AG04450 (cell line): ENCODE results near the gene HORMAD2. TPM values are rescaled to one million over a fixed set of nuclear protein-coding genes. Genes with fewer than 3 reads are reported as not detected.

Experiments
- CTCF ChIA-PET: fragments of 300-600, 350-600 bp; formaldehyde crosslinking; extraction: SDS; loops from one replicate; lab custom pipeline; 2022; ENCODE audit warnings: antibody characterized with exemption, inconsistent platforms; lab: Charles Lee
- POLR2A ChIA-PET: fragments of 350-600 bp; formaldehyde crosslinking; extraction: SDS; loops from one replicate; lab custom pipeline; 2021; ENCODE audit warnings: antibody characterized with exemption, inconsistent platforms; lab: Yijun Ruan, JAX
- DNase-seq: peaks from one replicate; pipeline ENCODE4 v3.0.0-alpha.2; 2011; ENCODE audit warnings: low read depth, low spot score
- H3K27ac ChIP-seq: one replicate; pipeline ENCODE4 v1.5.1; 2012; ENCODE audit warnings: low read depth, low read length, control low read depth
- H3K27me3 ChIP-seq: one replicate; pipeline ENCODE4 v1.6.0; 2012; ENCODE audit warnings: low read length; ENCODE audit not compliant: control insufficient read depth, insufficient read depth
- H3K4me3 ChIP-seq: 2 replicates; pipeline ENCODE4 v1.5.1; 2011; ENCODE audit warnings: mild to moderate bottlenecking, low read depth, low read length, control low read depth
- H3K9me3 ChIP-seq: 2 replicates; pipeline ENCODE4 v1.5.1; 2012; ENCODE audit warnings: low read length; ENCODE audit not compliant: control insufficient read depth, insufficient read depth
- polyA plus RNA-seq: library from polyadenylated mRNA; depleted of rRNA; stranded (reverse); fragments of >200 nt; gene quantifications from 2 replicates; pipeline ENCODE4 v1.2.3, GENCODE V29; 2011
- TF ChIP-seq, protein P1 (sequence below): IDR thresholded peaks from 2 replicates; pipeline ENCODE4 v1.5.1; 2011; ENCODE audit warnings: low read depth, low read length, control low read depth, inconsistent platforms

Gene HORMAD2
- polyA plus RNA-seq, 1 experiment, result not detected

DNA sequence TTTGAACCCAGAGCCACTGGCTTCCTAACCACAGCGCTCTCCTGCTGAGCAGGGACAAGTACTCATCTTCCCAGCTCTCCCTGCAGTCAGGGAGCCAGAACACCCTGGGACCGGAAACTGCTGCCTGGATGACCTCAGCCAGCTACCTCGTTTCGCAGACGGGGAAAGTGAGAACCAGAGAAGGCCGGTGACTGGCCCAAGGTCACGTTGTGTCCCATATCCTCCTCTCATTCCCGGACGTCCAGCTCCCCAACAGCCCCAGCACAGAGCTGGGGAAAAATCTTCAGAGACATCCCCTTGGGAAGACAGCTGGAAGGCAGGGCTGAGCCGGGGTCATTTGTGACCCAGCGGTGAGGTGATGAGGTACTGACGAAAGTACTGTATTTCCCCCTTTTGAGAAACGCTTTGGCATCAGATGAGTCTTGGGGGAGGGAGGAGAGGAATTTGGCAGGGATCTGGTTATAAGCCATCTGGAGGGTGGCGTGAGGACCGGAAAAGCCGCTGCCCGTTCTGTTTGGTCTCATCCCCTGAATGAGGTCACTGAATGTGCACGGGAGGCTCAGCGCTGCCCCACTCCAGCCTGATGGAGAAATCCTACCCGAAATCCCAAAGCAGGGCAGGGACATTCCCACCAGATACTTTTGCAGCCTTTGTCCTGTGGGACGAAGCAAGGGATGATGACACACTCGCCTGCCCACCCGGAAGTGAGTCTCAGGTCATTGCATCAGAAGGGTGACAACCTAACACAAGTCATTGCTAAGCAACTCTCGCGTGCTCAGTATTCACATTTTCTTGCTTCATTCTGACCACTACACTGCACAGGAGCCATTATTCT, 125.2 kb downstream of the HORMAD2 start:
- Histone ChIP-seq H3K27ac (peak overlapping the region; percentile 100), H3K4me3 (no peak overlapping the region), H3K9me3 (peaks cover 15% of the 10 kb centered on the region), H3K27me3 (no peaks in the 10 kb centered on the region)
- ChIA-PET CTCF (interaction anchor here (1.0 to 1.4 kb wide), 3 partner anchors 50 to 98 kb away, joined by 3 to 5 read pairs (median 4); no protein-coding TSS in a partner anchor), POLR2A (interaction anchor here (1.0 to 3.4 kb wide), 12 partner anchors 10 to 97 kb away, joined by 3 to 58 read pairs (median 4); partner anchors contain the start of gene LIF)
- DNase-seq, result peak; percentile 98
- TF ChIP-seq, protein P1, sequence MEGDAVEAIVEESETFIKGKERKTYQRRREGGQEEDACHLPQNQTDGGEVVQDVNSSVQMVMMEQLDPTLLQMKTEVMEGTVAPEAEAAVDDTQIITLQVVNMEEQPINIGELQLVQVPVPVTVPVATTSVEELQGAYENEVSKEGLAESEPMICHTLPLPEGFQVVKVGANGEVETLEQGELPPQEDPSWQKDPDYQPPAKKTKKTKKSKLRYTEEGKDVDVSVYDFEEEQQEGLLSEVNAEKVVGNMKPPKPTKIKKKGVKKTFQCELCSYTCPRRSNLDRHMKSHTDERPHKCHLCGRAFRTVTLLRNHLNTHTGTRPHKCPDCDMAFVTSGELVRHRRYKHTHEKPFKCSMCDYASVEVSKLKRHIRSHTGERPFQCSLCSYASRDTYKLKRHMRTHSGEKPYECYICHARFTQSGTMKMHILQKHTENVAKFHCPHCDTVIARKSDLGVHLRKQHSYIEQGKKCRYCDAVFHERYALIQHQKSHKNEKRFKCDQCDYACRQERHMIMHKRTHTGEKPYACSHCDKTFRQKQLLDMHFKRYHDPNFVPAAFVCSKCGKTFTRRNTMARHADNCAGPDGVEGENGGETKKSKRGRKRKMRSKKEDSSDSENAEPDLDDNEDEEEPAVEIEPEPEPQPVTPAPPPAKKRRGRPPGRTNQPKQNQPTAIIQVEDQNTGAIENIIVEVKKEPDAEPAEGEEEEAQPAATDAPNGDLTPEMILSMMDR, result no peak

DNA sequence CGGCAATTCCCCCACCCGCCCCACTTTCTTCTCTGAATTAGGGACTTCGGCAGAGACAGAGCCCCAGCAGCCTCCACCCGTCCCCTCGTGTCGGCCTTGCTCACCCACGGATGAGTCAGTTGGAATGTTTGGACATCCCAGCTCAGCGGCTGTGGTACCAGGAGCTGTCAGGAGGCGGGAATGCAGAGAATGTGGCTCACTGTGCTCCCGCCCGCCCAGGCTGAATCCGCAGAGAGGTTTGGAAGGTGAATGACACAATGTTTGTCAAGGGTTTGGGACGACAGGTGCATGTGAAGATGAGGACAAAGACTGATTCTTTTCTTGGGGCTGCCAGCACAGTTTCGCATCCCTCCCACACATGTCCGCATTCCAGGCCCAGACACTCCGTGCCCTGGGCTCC, 126.7 kb downstream of the HORMAD2 start:
- H3K27me3 ChIP-seq, result no peaks in the 10 kb centered on the region
- peak overlapping the region; percentile 100 for H3K27ac ChIP-seq
- DNase-seq, result peak; percentile 95
- ChIA-PET CTCF (interaction anchor here (0.9 kb wide), 1 partner anchor 95 kb away, joined by 3 read pairs; no protein-coding TSS in a partner anchor), POLR2A (interaction anchor here (0.6 to 3.4 kb wide), 9 partner anchors 11 to 190 kb away, joined by 3 to 58 read pairs (median 4); partner anchors contain the start of gene SEC14L2)
- H3K9me3 ChIP-seq, result peaks cover 15% of the 10 kb centered on the region
- no peak overlapping the region for H3K4me3 ChIP-seq
- TF ChIP-seq, protein P1, result no peak

DNA sequence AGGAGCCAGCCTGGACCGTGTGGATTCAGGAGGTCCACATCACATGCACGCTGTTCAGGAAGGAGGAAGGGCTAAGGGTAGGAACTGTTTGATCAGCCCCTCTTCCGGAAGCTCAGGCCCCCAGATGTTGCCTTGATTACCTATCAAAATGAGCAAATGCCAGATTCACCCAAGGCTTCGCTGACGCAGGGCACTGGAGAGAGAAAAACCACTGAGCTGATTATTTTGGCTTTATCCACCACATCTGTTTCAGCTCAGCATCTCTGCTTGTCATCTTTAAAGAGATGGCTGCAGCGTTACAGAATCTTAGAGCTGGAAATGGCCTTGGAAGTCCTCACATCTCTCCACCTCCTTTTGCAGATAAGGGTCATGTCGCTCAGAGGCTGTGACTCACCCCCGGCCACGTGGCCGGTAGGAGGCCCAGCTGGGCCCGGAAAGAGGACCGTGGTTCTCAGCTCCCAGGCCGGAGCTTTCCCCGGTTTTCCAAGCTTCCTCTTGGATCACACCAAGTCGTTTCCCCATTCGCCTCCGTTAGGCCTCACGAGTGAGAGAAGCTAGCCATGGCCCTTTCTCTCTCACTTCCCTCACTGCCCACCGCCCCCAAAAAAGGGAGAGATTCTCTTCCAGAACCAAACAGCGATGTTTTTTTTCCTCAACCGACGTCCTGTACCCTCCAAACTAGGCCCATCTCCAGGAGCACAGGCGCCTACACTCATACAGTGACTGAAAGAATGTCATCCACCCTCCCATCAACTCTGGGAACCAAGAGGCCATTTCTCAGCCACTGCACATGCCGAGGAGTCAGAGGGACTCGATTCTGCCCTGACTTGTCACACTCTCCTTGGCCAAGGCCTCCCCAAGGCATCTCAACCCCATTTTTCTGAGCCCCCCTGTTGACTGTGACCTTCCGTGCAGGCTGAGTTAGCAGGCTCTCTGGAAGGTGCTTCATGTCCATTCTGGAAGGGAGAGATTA, 128.7 kb downstream of the HORMAD2 start:
- peak; percentile 86 for DNase-seq
- peaks cover 6% of the 10 kb centered on the region; the same call in 1 of the 2 replicates for H3K9me3 ChIP-seq
- ChIA-PET POLR2A (interaction anchor here (0.6 to 1.4 kb wide), 13 partner anchors 13 to 389 kb away, joined by 3 to 19 read pairs (median 4); partner anchors contain the start of gene LIF), CTCF (interaction anchor here (0.6 to 1.2 kb wide), 6 partner anchors 13 to 204 kb away, joined by 3 to 5 read pairs (median 4); no protein-coding TSS in a partner anchor)
- no peak overlapping the region for H3K4me3 ChIP-seq
- TF ChIP-seq, protein P1, result no peak
- peak overlapping the region; percentile 100 for H3K27ac ChIP-seq
- no peaks in the 10 kb centered on the region for H3K27me3 ChIP-seq

GRCh38 chr22:30209642-30210041, 129.4 kb downstream of the HORMAD2 start:
- ChIA-PET POLR2A (interaction anchor here (0.6 to 1.4 kb wide), 2 partner anchors 44 to 388 kb away, joined by 3 to 6 read pairs; no protein-coding TSS in a partner anchor), CTCF (interaction anchor here (0.6 to 1.0 kb wide), 3 partner anchors 23 to 205 kb away, joined by 3 to 4 read pairs (median 3); no protein-coding TSS in a partner anchor)
- Histone ChIP-seq H3K4me3 (no peak overlapping the region), H3K9me3 (peaks cover 6% of the 10 kb centered on the region; the same call in 1 of the 2 replicates), H3K27me3 (no peaks in the 10 kb centered on the region), H3K27ac (peak overlapping the region; percentile 100)
- DNase-seq, result no peak
- TF ChIP-seq, protein P1, result no peak
